Trophoblast cell (in vitro differentiated cells and primary cell): ENCODE data around the gene EGFL8.

Experiments used
- DNase-seq, 2 donors: peaks; one replicate each; pipeline ENCODE4 v3.0.0-alpha.2; 2016
- H2AFZ ChIP-seq: 2 replicates; pipeline ENCODE4 v1.6.1; 2013; ENCODE audit warnings: low read length, moderate library complexity, mild to moderate bottlenecking; ENCODE audit not compliant: insufficient read depth, poor library complexity
- H2AK5ac ChIP-seq: 2 replicates; pipeline ENCODE4 v1.6.1; 2013; ENCODE audit warnings: mild to moderate bottlenecking, low read length
- H2BK120ac ChIP-seq: 2 replicates; pipeline ENCODE4 v1.6.1; 2013; ENCODE audit warnings: low read length, mild to moderate bottlenecking, moderate library complexity; ENCODE audit not compliant: insufficient read depth, poor library complexity
- H2BK12ac ChIP-seq: 2 replicates; pipeline ENCODE4 v1.6.1; 2013; ENCODE audit warnings: mild to moderate bottlenecking, low read length, moderate library complexity
- H2BK5ac ChIP-seq: 2 replicates; pipeline ENCODE4 v1.6.1; 2013; ENCODE audit warnings: low read length, low read depth, moderate library complexity, mild to moderate bottlenecking; ENCODE audit not compliant: poor library complexity
- H3K14ac ChIP-seq: 2 replicates; pipeline ENCODE4 v1.6.1; 2013; ENCODE audit warnings: mild to moderate bottlenecking, low read length
- H3K18ac ChIP-seq: 2 replicates; pipeline ENCODE4 v1.6.1; 2013; ENCODE audit warnings: mild to moderate bottlenecking, low read length
- H3K23ac ChIP-seq: 2 replicates; pipeline ENCODE4 v1.6.1; 2013; ENCODE audit warnings: low read length
- H3K27ac ChIP-seq: 2 replicates; pipeline ENCODE4 v1.5.1; 2013; ENCODE audit warnings: low read depth, mild to moderate bottlenecking, inconsistent platforms, low read length, moderate library complexity
- H3K27me3 ChIP-seq: 2 replicates; pipeline ENCODE4 v1.6.1; 2013; ENCODE audit warnings: inconsistent platforms, mild to moderate bottlenecking, low read length, moderate library complexity; ENCODE audit not compliant: insufficient read depth
- H3K36me3 ChIP-seq, 2 experiments: 1 replicate in 1 of 2; 2 replicates in 1 of 2; pipeline ENCODE4 v1.6.1; 2013; ENCODE audit warnings: low read length in 2 of 2, mild to moderate bottlenecking in 2 of 2, moderate library complexity in 1 of 2; ENCODE audit not compliant: insufficient read depth in 2 of 2, control insufficient read depth in 1 of 2
- H3K4ac ChIP-seq: 2 replicates; pipeline ENCODE4 v1.6.1; 2013; ENCODE audit warnings: low read depth, mild to moderate bottlenecking, low read length, moderate library complexity
- H3K4me1 ChIP-seq, 2 experiments: 1 replicate in 1 of 2; 2 replicates in 1 of 2; pipeline ENCODE4 v1.6.1; 2013; ENCODE audit warnings: low read length in 2 of 2, mild to moderate bottlenecking in 2 of 2, moderate library complexity in 1 of 2; ENCODE audit not compliant: insufficient read depth in 2 of 2, control insufficient read depth in 1 of 2
- H3K4me2 ChIP-seq: 2 replicates; pipeline ENCODE4 v1.6.1; 2013; ENCODE audit warnings: inconsistent platforms, mild to moderate bottlenecking, low read length, moderate library complexity
- H3K4me3 ChIP-seq: 2 replicates; pipeline ENCODE4 v1.5.1; 2013; ENCODE audit warnings: mild to moderate bottlenecking, low read depth, low read length, inconsistent platforms
- H3K79me1 ChIP-seq: one replicate; pipeline ENCODE4 v1.6.1; 2013; ENCODE audit warnings: low read length
- H3K79me2 ChIP-seq: 2 replicates; pipeline ENCODE4 v1.6.1; 2013; ENCODE audit warnings: low read length, mild to moderate bottlenecking; ENCODE audit not compliant: control insufficient read depth, insufficient read depth, poor library complexity
- H3K9ac ChIP-seq: 2 replicates; pipeline ENCODE4 v1.6.1; 2013; ENCODE audit warnings: mild to moderate bottlenecking, low read length
- H3K9me3 ChIP-seq: 2 replicates; pipeline ENCODE4 v1.6.1; 2013; ENCODE audit warnings: low read depth, mild to moderate bottlenecking, control low read depth, inconsistent platforms, low read length; ENCODE audit not compliant: insufficient read depth
- H4K12ac ChIP-seq: 2 replicates; pipeline ENCODE4 v1.6.1; 2013; ENCODE audit warnings: low read depth, mild to moderate bottlenecking, low read length, moderate library complexity
- H4K8ac ChIP-seq: 2 replicates; pipeline ENCODE4 v1.6.1; 2013; ENCODE audit warnings: low read depth, mild to moderate bottlenecking, low read length, moderate library complexity
- H4K91ac ChIP-seq: one replicate; pipeline ENCODE4 v1.6.1; 2013; ENCODE audit warnings: low read depth, mild to moderate bottlenecking, low read length, moderate library complexity
- WGBS: extraction: QIAGEN DNeasy Blood & Tissue Kit; methylation state at CpG from one replicate; pipeline ENCODE4 v1.1.7; 2013; ENCODE audit warnings: missing lambda C conversion rate; ENCODE audit not compliant: insufficient read length, insufficient coverage; ENCODE audit errors: extremely low coverage; 5-methylcytosine and 5-hydroxymethylcytosine counted together

EGFL8 gene

GRCh38 chr6:32179766-32180405 lies 15.5 kb downstream of the EGFL8 start:
- no peaks in the 10 kb centered on the region for H3K9me3 ChIP-seq
- H3K4me2 ChIP-seq = no peak overlapping the region
- no peak overlapping the region for H2BK5ac ChIP-seq
- H2AK5ac ChIP-seq = no peak overlapping the region
- H3K14ac ChIP-seq = no peak overlapping the region
- no peak overlapping the region for H3K27ac ChIP-seq
- H3K27me3 ChIP-seq = no peaks in the 10 kb centered on the region
- H3K18ac ChIP-seq = no peak overlapping the region
- peaks cover 4 to 20% of the 10 kb centered on the region in 2 experiments for H3K4me1 ChIP-seq
- H4K8ac ChIP-seq = no peak overlapping the region
- H3K23ac ChIP-seq = no peak overlapping the region
- no peak for DNase-seq
- peaks cover 14% of the 10 kb centered on the region for H3K79me1 ChIP-seq
- H3K9ac ChIP-seq = no peak overlapping the region
- no peak overlapping the region for H2AFZ ChIP-seq
- H2BK120ac ChIP-seq = no peak overlapping the region
- no peak overlapping the region for H3K4ac ChIP-seq
- H3K36me3 ChIP-seq = peaks cover 26 to 36% of the 10 kb centered on the region in 2 experiments
- H4K91ac ChIP-seq = no peak overlapping the region
- H4K12ac ChIP-seq = no peak overlapping the region
- peaks cover 10% of the 10 kb centered on the region for H3K79me2 ChIP-seq
- H2BK12ac ChIP-seq = no peak overlapping the region
- H3K4me3 ChIP-seq = no peak overlapping the region
- WGBS = no CpG with 5 or more reads among the region's 10 CpGs

- H3K9me3 ChIP-seq = no peaks in the 10 kb centered on the region
- H3K4ac ChIP-seq = no peak overlapping the region
- no peak overlapping the region for H3K27ac ChIP-seq
- no CpG with 5 or more reads among the region's 15 CpGs for WGBS
- no peak overlapping the region for H2BK5ac ChIP-seq
- H3K4me3 ChIP-seq = no peak overlapping the region
- peaks cover 0 to 17% of the 10 kb centered on the region in 2 experiments for H3K4me1 ChIP-seq
- peaks cover 2% of the 10 kb centered on the region for H3K79me2 ChIP-seq
- no peak for DNase-seq
- H3K79me1 ChIP-seq = peaks cover 10% of the 10 kb centered on the region
- no peak overlapping the region for H2BK12ac ChIP-seq
- no peak overlapping the region for H3K18ac ChIP-seq
- H3K27me3 ChIP-seq = no peaks in the 10 kb centered on the region
- H3K36me3 ChIP-seq = peaks cover 29 to 36% of the 10 kb centered on the region in 2 experiments
- H4K12ac ChIP-seq = no peak overlapping the region
- no peak overlapping the region for H4K91ac ChIP-seq
- no peak overlapping the region for H2BK120ac ChIP-seq
- no peak overlapping the region for H4K8ac ChIP-seq
- H3K23ac ChIP-seq = no peak overlapping the region
- H2AK5ac ChIP-seq = no peak overlapping the region
- no peak overlapping the region for H2AFZ ChIP-seq
- no peak overlapping the region for H3K4me2 ChIP-seq
- H3K9ac ChIP-seq = no peak overlapping the region
- H3K14ac ChIP-seq = no peak overlapping the region
Measured at GRCh38 chr6:32181148-32181702, 16.8 kb downstream of the EGFL8 start.

- H3K23ac ChIP-seq = no peak overlapping the region
- H3K9me3 ChIP-seq = no peaks in the 10 kb centered on the region
- peaks cover 6% of the 10 kb centered on the region for H3K79me1 ChIP-seq
- no peaks in the 10 kb centered on the region for H3K27me3 ChIP-seq
- H2BK5ac ChIP-seq = no peak overlapping the region
- H3K79me2 ChIP-seq = peaks cover 2% of the 10 kb centered on the region
- no peak for DNase-seq
- H3K36me3 ChIP-seq = peaks cover 37 to 43% of the 10 kb centered on the region in 2 experiments
- H2BK12ac ChIP-seq = no peak overlapping the region
- no peak overlapping the region for H3K27ac ChIP-seq
- no peak overlapping the region for H3K18ac ChIP-seq
- H3K4ac ChIP-seq = no peak overlapping the region
- H3K14ac ChIP-seq = no peak overlapping the region
- H4K91ac ChIP-seq = no peak overlapping the region
- H2BK120ac ChIP-seq = no peak overlapping the region
- H2AK5ac ChIP-seq = no peak overlapping the region
- H3K4me1 ChIP-seq = peaks cover 0 to 10% of the 10 kb centered on the region in 2 experiments
- no peak overlapping the region for H2AFZ ChIP-seq
- no peak overlapping the region for H3K9ac ChIP-seq
- H4K8ac ChIP-seq = no peak overlapping the region
- no CpG with 5 or more reads among the region's 10 CpGs for WGBS
- no peak overlapping the region for H3K4me2 ChIP-seq
- H3K4me3 ChIP-seq = peak overlapping the region; percentile 21
- H4K12ac ChIP-seq = no peak overlapping the region
Measured at GRCh38 chr6:32181915-32182529, 17.6 kb downstream of the EGFL8 start.

GRCh38 chr6:32182555-32182981 lies 18.2 kb downstream of the EGFL8 start:
- no peak overlapping the region for H3K4me3 ChIP-seq
- H2BK120ac ChIP-seq = no peak overlapping the region
- H4K8ac ChIP-seq = no peak overlapping the region
- peaks cover 42 to 48% of the 10 kb centered on the region in 2 experiments for H3K36me3 ChIP-seq
- peaks cover under 1% of the 10 kb centered on the region for H3K79me1 ChIP-seq
- H3K4ac ChIP-seq = no peak overlapping the region
- no peaks in the 10 kb centered on the region for H3K27me3 ChIP-seq
- H4K12ac ChIP-seq = no peak overlapping the region
- H3K9ac ChIP-seq = no peak overlapping the region
- H3K79me2 ChIP-seq = peaks cover 2% of the 10 kb centered on the region
- no CpG with 5 or more reads among the region's 10 CpGs for WGBS
- no peak overlapping the region for H3K27ac ChIP-seq
- H2AFZ ChIP-seq = no peak overlapping the region
- no peak overlapping the region for H3K23ac ChIP-seq
- no peak overlapping the region for H3K4me2 ChIP-seq
- H3K18ac ChIP-seq = no peak overlapping the region
- H4K91ac ChIP-seq = no peak overlapping the region
- no peaks in the 10 kb centered on the region for H3K9me3 ChIP-seq
- H3K4me1 ChIP-seq = peaks cover 0 to 9% of the 10 kb centered on the region in 2 experiments
- DNase-seq = no peak
- no peak overlapping the region for H2BK5ac ChIP-seq
- no peak overlapping the region for H2BK12ac ChIP-seq
- H2AK5ac ChIP-seq = no peak overlapping the region
- H3K14ac ChIP-seq = no peak overlapping the region
